GM19395 (cell line): ENCODE measurements around the gene BRINP1.

Experiments used
- ATAC-seq: cut with Tn5 transposase; IDR thresholded peaks from one replicate; pipeline ENCODE4 v1.9.1; 2021; ENCODE audit warnings: mild to moderate bottlenecking, moderate library complexity; ENCODE audit not compliant: unreplicated experiment

Gene BRINP1

DNA sequence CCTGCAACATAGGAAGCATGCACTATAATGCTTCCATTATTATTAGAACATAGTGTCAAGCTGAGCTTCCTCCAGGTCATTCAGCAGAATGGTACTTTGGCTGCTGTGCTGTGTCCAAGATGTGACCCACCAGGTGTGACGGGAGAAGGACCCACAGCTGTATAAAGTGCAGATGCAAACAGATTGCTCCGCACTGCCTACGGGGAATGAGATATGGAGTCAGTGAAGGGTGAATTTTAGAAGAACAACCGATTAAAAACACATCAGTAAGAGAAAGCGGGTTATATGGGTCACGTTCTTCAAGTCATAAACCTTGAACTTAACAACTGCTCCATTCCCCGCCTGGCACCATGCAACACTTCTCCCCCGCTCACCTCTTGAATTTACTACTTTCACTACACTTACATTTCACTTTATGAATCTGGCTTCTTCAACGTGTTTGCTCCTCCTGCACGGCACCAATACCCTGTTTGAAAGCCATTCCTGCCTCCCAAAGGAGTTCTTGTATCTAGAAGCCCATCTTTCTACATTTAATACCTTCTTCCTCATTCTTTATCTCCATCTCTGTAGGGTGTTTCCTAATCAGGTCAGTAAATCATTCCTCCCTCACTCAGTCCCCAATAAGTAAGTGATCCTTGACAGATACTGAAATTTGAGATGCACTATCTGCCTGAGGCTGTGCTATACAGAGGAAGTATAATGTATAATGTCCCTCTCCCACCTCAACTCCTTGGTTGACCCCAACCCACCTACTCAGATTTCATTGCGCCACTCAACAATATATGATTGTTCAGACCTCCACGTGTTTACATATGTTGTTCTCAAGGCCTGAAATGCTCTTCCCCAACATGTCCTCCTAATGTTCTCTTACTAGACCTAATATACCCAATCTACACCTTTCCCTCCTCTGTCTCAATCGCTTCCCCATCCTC is 25.9 kb downstream of the BRINP1 start:
- ATAC-seq, result no peak

- no peak for ATAC-seq
Observed at GRCh38 chr9:119339056-119339455, 30.2 kb downstream of the BRINP1 start.

- ATAC-seq, result no peak
Observed at GRCh38 chr9:119337573-119337972, 31.7 kb downstream of the BRINP1 start.

DNA sequence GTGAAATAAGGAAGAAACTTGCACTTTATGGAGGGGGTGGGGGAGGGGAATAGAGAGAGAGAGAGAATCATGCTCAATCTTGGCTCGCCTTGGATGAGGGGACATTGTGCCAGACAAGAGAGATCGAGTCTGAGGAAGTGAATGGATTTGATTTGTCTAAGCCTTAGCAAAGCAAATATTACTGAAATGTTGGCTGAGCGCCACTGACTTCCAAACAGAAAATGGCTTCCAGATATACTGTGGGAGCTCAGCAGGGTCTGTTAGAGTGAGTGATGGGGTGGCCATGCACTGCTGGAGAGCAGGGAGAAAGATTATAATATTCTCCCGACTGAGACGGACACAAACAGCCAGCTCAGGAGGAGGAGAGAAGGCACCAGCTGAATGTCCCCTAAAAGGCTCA is 34.5 kb downstream of the BRINP1 start:
- no peak for ATAC-seq

DNA sequence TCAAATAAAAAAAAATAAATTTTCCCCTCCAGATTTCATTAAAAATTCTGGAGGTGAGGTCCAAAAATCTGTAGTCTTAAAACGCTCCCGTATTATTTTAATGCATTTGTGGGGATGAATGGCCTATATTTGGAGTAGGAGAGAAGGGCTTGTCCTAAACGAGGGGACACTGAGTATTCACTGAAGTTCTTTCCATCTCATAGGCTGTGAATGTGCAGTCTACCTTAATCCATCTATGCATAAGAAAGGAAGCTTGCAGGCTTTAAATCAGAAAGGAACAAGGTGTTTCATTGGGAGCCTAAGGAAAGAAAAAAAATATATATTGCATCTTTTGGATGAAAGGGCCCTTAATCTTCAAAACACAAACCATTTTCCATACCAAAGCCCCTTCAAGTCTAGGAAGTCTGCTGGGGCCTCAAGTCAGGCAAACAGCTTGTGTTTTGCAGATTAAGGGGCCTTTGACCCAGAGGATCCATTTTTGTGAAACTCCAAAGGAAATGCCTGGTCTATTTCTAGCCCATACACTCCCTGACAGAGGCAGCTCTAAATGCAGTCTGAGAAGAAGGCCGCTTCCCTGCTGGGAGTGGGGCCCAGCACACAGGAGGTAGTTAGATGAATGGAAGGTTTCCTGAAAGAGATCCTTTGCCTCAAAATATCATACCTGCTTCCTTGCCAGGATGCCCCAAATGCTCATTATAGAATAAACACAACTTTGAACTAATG is 35.6 kb downstream of the BRINP1 start:
- ATAC-seq, result no peak

DNA sequence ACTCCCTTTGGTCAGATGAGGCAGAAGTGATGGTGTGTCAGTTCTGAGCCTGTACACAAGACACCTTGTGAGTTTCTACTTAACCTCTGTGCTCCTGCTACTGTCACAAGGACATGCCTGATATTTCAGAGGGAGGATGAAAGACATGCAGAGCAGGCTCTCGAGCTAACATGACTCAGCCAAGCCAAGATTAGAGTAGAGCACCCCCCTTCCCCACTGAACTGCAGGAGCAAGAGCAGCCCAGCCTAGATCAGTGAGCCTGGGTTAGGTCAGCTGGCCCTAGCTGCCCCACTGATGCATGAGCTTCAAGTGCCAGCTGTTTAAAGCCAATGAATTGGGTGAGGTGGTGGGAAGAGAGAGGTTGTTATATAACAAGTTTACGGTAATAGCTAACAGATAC is 36.7 kb downstream of the BRINP1 start:
- no peak for ATAC-seq

DNA sequence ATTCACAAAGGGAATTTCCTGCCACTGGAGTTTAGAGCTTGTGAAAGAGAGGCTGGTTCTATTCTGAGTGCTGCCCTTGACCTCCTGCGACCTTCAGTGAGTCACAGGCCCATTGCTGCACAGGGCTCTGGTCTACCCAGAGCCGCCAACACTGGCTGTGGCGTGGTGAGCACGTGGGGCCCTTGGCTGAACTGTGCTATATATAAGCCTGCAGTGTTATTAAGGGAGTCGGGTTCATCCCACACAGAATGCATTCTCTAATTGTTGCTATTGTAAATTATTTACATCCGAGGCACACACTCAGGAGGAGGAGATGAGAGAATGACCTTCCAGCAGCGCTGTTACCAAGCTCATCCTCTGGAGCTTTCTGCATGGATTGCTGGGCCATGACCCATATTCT is 47.1 kb downstream of the BRINP1 start:
- no peak for ATAC-seq

DNA sequence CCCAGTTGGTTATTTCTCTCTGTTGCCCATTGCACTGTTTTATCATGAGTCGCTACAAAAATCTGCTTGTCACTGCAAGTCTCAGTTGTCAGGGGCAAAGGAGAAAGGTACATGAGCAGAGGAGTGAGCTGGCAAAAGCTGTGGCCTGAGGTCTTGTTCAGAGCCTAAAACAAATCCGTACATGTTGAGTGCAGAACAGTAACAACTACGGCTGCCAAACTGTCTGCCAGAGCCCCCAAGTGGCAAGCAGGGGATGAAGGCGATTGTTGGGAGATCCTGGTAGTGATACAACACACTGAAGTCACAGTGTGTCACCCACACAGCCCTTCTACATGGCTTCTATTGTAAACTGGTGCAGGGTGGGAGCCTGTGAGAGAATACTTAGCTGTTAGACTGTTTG is 50.9 kb downstream of the BRINP1 start:
- ATAC-seq, result no peak

- ATAC-seq, result no peak
Observed at GRCh38 chr9:119313846-119314245, 55.4 kb downstream of the BRINP1 start.

- ATAC-seq, result no peak
Observed at GRCh38 chr9:119310741-119311140, 58.5 kb downstream of the BRINP1 start.

DNA sequence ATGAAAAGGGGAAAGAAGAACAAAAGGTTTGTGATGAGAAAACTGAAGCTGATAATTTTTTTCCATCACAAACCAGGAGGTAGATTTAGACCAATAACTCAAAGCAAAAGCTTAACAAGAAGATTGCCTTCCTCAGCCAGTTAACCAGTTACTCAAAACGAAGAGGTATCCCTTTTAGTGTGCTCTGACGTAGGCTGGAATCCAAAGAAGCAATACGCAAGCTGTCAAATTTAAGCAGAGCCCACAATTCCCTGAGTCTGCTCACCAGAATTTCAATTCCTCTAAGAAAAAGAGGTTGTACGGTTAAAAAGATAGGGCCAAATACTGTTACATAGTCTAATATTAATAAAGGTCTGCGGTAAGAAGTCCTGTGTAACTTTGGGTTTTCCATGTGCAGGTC is 61.8 kb downstream of the BRINP1 start:
- ATAC-seq, result no peak

- ATAC-seq, result no peak
Observed at GRCh38 chr9:119304555-119304954, 64.7 kb downstream of the BRINP1 start.

GRCh38 chr9:119302988-119303698 is 66.1 kb downstream of the BRINP1 start:
- ATAC-seq, result no peak

GRCh38 chr9:119298076-119298853 is 71.0 kb downstream of the BRINP1 start:
- ATAC-seq, result peak; percentile 97

GRCh38 chr9:119291554-119291953 is 77.7 kb downstream of the BRINP1 start:
- no peak for ATAC-seq

DNA sequence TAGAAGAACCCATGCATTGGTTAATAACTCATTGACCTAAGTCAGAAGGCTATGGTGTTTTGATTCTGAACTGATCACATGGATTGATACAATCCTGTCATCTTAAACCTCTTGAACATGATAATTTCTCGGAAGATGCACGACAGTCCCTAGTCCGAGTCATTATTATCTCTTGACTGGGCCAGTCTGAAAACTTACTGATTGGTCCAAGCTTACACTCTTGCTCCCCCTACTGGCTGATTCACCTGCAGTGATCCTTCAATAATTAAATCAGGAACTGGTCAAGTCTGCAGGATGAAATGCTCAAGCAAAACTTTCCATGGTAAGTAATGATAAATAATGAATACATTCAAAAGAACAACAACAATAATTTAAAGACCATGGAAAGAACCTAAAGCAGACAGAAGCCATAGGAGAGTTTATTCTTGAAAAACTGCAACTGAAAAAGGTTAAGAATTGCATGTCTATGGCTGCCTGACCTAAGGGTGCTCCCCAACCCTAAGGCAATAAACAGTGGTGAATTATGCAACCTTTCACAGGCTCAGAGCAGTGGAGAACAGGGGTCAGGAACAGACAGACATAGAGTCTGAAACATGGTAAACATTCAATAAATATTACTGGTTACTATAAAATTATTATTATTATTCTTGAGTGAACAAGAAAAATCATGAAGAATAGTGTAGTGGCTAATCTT is 79.3 kb downstream of the BRINP1 start:
- ATAC-seq, result peak; percentile 92

- no peak for ATAC-seq
Observed at GRCh38 chr9:119284587-119285337, 84.5 kb downstream of the BRINP1 start.

GRCh38 chr9:119284118-119284517 is 85.1 kb downstream of the BRINP1 start:
- no peak for ATAC-seq

DNA sequence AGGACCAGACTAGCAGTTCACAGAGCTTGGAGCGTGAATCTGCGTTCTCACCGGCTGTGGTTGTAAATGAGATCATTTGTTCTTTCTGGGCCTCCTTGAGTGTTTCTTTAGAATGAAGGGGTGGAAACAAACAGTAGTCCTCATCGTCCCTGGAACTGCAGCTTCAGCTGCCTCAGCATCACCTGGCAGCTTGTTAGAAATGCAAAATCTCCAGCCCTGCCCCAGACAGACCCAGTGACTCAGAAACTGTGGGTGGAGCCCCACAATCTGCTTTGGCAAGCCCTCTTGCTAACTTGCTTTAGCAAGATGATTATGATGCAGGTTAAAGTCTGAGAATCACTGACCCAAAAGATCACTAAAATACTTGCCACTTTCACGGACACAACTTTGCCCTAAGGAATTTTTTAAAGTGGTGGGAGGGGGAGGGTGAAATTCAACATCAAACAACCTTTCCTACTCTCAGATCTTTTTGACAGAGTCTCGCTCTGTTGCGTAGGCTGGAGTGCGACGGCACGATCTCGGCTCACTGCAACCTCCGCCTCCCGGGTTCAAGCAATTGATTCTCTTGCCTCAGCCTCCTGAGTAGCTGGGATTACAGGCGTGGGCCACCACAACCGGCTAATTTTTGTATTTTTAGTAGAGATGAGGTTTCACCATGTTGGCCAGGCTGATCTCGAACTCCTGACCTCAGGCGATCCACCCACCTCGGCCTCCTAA is 86.0 kb downstream of the BRINP1 start:
- no peak for ATAC-seq
